SH-SY5Y (cell line): Measurements from ENCODE around the gene HOXC13.

Experiments used
- GATA2 ChIP-seq: IDR thresholded peaks from 2 replicates; pipeline ENCODE4 v1.6.1; 2011; ENCODE audit warnings: mild to moderate bottlenecking, low read depth, low read length
- GATA3 ChIP-seq: IDR thresholded peaks from 2 replicates; pipeline ENCODE4 v1.6.1; 2011; ENCODE audit warnings: low read depth, mild to moderate bottlenecking, low read length, moderate library complexity

- TF ChIP-seq GATA3 (no peak), GATA2 (no peak)
Measured at GRCh38 chr12:53971686-53972085, 33.1 kb downstream of the HOXC13 start.
